Endodermal cell (in vitro differentiated cells): ENCODE measurements around the gene RECK. TPM values are rescaled to one million over a fixed set of nuclear protein-coding genes. Genes with fewer than 3 reads are reported as not detected.

ENCODE experiments used
- DNase-seq: peaks from one replicate; pipeline ENCODE4 v3.0.0-alpha.2; 2017
- H3K27ac ChIP-seq: 2 replicates; pipeline ENCODE4 v1.5.1; 2013; ENCODE audit warnings: mild to moderate bottlenecking, low read depth, low read length, moderate library complexity
- H3K27me3 ChIP-seq: 2 replicates; pipeline ENCODE4 v1.6.1; 2013; ENCODE audit warnings: mild to moderate bottlenecking, low read length, moderate library complexity; ENCODE audit not compliant: insufficient read depth, control insufficient read depth, poor library complexity, severe bottlenecking
- H3K36me3 ChIP-seq: 2 replicates; pipeline ENCODE4 v1.7.0; 2013; ENCODE audit warnings: mild to moderate bottlenecking, low read length, moderate library complexity; ENCODE audit not compliant: control insufficient read depth, insufficient read depth
- H3K4me1 ChIP-seq: one replicate; pipeline ENCODE4 v1.7.0; 2013; ENCODE audit warnings: low read length; ENCODE audit not compliant: control insufficient read depth, insufficient read depth
- H3K4me3 ChIP-seq: 2 replicates; pipeline ENCODE4 v1.5.1; 2013; ENCODE audit warnings: mild to moderate bottlenecking, low read length, moderate library complexity
- H3K9ac ChIP-seq: 2 replicates; pipeline ENCODE4 v1.6.1; 2013; ENCODE audit warnings: mild to moderate bottlenecking, low read length, moderate library complexity; ENCODE audit not compliant: poor library complexity, severe bottlenecking; ENCODE audit errors: extremely low read depth
- H3K9me3 ChIP-seq: 2 replicates; pipeline ENCODE4 v1.6.1; 2013; ENCODE audit warnings: mild to moderate bottlenecking, low read length, moderate library complexity; ENCODE audit not compliant: control insufficient read depth
- H3K27ac Mint-ChIP-seq: 2 replicates; pipeline ENCODE4 v1.8.0; 2020; ENCODE audit warnings: mixed read lengths
- H3K27me3 Mint-ChIP-seq: 2 replicates; pipeline ENCODE4 v1.8.0; 2021; ENCODE audit warnings: mild to moderate bottlenecking, mixed read lengths; ENCODE audit not compliant: insufficient read depth
- H3K36me3 Mint-ChIP-seq: 2 replicates; pipeline ENCODE4 v1.8.0; 2020; ENCODE audit warnings: low read depth, mixed read lengths
- H3K4me1 Mint-ChIP-seq: 2 replicates; pipeline ENCODE4 v1.8.0; 2020; ENCODE audit warnings: mixed read lengths
- H3K4me3 Mint-ChIP-seq: 2 replicates; pipeline ENCODE4 v1.8.0; 2020; ENCODE audit warnings: mild to moderate bottlenecking, moderate library complexity, mixed read lengths
- H3K9me3 Mint-ChIP-seq: 2 replicates; pipeline ENCODE4 v1.8.0; 2020; ENCODE audit warnings: mild to moderate bottlenecking, mixed read lengths
- whole genome bisulfite sequencing, 2 experiments: methylation state at CpG; one replicate each; pipeline versions ENCODE4 v1.1.5 to v1.1.7; 2013; ENCODE audit warnings: missing lambda C conversion rate in 2 of 2, mixed read lengths in 1 of 2; ENCODE audit not compliant: insufficient coverage in 1 of 2, insufficient read length in 1 of 2; 5-methylcytosine and 5-hydroxymethylcytosine counted together
- total RNA-seq, 2 donors: library from RNA; stranded (reverse); fragmentation: NEBNext Ultra II Directional in 1 of 2; extraction: Animal tissue kit (Norgen Biotek cat#: 25700) in 1 of 2; gene quantifications; 2 replicates in 1 of 2; 3 replicates in 1 of 2; pipeline ENCODE4 v1.2.1, GENCODE V29; 2021
- TF ChIP-seq, protein P1 (sequence below): fragments of 200-600 bp; sonication (generic); conservative IDR thresholded peaks from 2 replicates; pipeline ENCODE4 v1.5.0; 2021; ENCODE audit warnings: antibody characterized with exemption, mild to moderate bottlenecking

The RECK gene
- total RNA-seq, 2 donors from 2014 or later: 11.5 to 16.1 TPM

- H3K9me3 Mint-ChIP-seq: peaks cover 12% of the 10 kb centered on the region
- H3K27ac Mint-ChIP-seq: no peak overlapping the region
- H3K9ac ChIP-seq: no peak overlapping the region
- H3K4me3 Mint-ChIP-seq: no peak overlapping the region
- DNase-seq: no peak
- H3K9me3 ChIP-seq: peaks cover 18% of the 10 kb centered on the region
- H3K27me3 Mint-ChIP-seq: peaks cover 2% of the 10 kb centered on the region
- peaks cover 73% of the 10 kb centered on the region for H3K36me3 ChIP-seq
- H3K4me1 ChIP-seq: no peaks in the 10 kb centered on the region
- H3K4me3 ChIP-seq: no peak overlapping the region
- H3K4me1 Mint-ChIP-seq: peaks cover 9% of the 10 kb centered on the region
- H3K27ac ChIP-seq: no peak overlapping the region
- TF ChIP-seq, protein P1, sequence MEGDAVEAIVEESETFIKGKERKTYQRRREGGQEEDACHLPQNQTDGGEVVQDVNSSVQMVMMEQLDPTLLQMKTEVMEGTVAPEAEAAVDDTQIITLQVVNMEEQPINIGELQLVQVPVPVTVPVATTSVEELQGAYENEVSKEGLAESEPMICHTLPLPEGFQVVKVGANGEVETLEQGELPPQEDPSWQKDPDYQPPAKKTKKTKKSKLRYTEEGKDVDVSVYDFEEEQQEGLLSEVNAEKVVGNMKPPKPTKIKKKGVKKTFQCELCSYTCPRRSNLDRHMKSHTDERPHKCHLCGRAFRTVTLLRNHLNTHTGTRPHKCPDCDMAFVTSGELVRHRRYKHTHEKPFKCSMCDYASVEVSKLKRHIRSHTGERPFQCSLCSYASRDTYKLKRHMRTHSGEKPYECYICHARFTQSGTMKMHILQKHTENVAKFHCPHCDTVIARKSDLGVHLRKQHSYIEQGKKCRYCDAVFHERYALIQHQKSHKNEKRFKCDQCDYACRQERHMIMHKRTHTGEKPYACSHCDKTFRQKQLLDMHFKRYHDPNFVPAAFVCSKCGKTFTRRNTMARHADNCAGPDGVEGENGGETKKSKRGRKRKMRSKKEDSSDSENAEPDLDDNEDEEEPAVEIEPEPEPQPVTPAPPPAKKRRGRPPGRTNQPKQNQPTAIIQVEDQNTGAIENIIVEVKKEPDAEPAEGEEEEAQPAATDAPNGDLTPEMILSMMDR: no peak
- no peaks in the 10 kb centered on the region for H3K27me3 ChIP-seq
- 92 to 93% methylated on average over 8 to 10 of the region's 10 CpGs for WGBS, 2 experiments
- peaks cover 52% of the 10 kb centered on the region for H3K36me3 Mint-ChIP-seq
Measured at GRCh38 chr9:36146651-36147050, 109.9 kb downstream of the RECK start.

GRCh38 chr9:36147441-36148175 is 110.9 kb downstream of the RECK start:
- H3K9me3 Mint-ChIP-seq: peaks cover 12% of the 10 kb centered on the region
- H3K36me3 ChIP-seq: peaks cover 80% of the 10 kb centered on the region
- no peaks in the 10 kb centered on the region for H3K27me3 ChIP-seq
- peaks cover 2% of the 10 kb centered on the region for H3K27me3 Mint-ChIP-seq
- peaks cover 59% of the 10 kb centered on the region for H3K36me3 Mint-ChIP-seq
- H3K4me3 Mint-ChIP-seq: no peak overlapping the region
- no peak overlapping the region for H3K27ac Mint-ChIP-seq
- DNase-seq: no peak
- H3K27ac ChIP-seq: no peak overlapping the region
- peaks cover 18% of the 10 kb centered on the region for H3K9me3 ChIP-seq
- TF ChIP-seq, protein P1: no peak
- H3K4me1 ChIP-seq: no peaks in the 10 kb centered on the region
- no peak overlapping the region for H3K4me3 ChIP-seq
- peaks cover 1% of the 10 kb centered on the region for H3K4me1 Mint-ChIP-seq
- 93 to 96% methylated on average over 9 to 14 of the region's 14 CpGs for WGBS, 2 experiments
- no peak overlapping the region for H3K9ac ChIP-seq

DNA sequence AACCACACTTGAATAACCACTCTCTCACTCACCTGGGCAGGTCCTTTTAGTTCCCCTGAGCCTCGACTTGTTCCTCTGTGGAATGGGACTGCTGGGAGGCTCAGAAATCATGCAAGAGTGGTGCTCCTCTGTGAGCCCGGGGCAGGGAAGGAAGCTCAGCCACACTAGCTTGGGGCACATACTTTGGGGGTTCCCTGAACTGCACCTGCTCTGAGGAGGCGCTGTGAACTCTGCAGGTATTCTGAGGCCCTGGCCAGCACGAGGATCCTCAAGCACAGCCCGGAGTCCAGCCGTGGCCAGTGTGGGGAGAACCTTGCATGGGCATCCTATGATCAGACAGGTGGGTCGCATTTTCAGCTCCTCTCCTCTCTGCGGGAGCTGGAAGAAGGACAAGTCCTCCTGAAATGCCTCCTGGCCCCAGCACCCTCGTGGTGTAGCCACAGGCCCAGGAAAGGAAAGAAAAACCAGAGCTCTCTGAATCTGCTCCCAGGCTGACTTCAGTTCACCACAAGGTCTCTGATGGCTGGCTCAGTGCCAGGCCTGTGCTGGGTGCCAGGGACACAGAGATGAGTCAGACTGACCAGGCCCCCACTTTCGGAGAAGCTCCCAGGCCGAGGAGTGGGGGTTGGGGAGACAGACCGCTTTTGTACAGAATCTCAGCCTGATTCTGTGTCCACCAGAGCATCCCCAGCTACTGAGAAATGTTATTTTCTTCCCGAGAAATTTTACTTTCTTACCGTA is 111.8 kb downstream of the RECK start:
- Mint-ChIP-seq H3K36me3 (peaks cover 62% of the 10 kb centered on the region), H3K9me3 (peaks cover 12% of the 10 kb centered on the region), H3K4me1 (no peaks in the 10 kb centered on the region), H3K4me3 (no peak overlapping the region), H3K27ac (no peak overlapping the region), H3K27me3 (peaks cover 2% of the 10 kb centered on the region)
- Histone ChIP-seq H3K4me1 (no peaks in the 10 kb centered on the region), H3K36me3 (peaks cover 85% of the 10 kb centered on the region), H3K4me3 (no peak overlapping the region), H3K9me3 (peaks cover 18% of the 10 kb centered on the region), H3K9ac (no peak overlapping the region), H3K27me3 (no peaks in the 10 kb centered on the region), H3K27ac (no peak overlapping the region)
- whole genome bisulfite sequencing, 2 experiments: 93 to 94% methylated on average over 11 to 14 of the region's 14 CpGs
- TF ChIP-seq, protein P1: no peak
- no peak for DNase-seq
